OCI-LY1 (cell line): ENCODE data around the gene FAP.

Experiments used
- CTCF ChIP-seq: fragments of 200-600 bp; sonication (generic), shearing (Covaris generic); IDR thresholded peaks from 2 replicates; pipeline ENCODE4 v1.5.1; 2017; ENCODE audit warnings: mild to moderate bottlenecking, antibody characterized with exemption, low read length, moderate library complexity, mixed read lengths
- EZH2 ChIP-seq: fragments of 200-600 bp; sonication (generic), shearing (Covaris generic); IDR thresholded peaks from 2 replicates; pipeline ENCODE4 v1.8.0; 2017; ENCODE audit warnings: borderline replicate concordance, mixed run types, mild to moderate bottlenecking, antibody characterized with exemption, low read length, moderate library complexity, mixed read lengths

- no peak for TF ChIP-seq CTCF
- TF ChIP-seq EZH2, result no peak
Measured at GRCh38 chr2:162152147-162152546, 91.1 kb downstream of the FAP start, which contains the start of gene GCG.
